ENCODE results near the gene SYNGAP1. TPM values are rescaled to one million over a fixed set of nuclear protein-coding genes. Genes with fewer than 3 reads are reported as not detected.

Gene SYNGAP1
- total and polyA plus RNA-seq, 5 donors from 2014 or later: 0.48 to 81.4 (median 0.64) TPM

DNA sequence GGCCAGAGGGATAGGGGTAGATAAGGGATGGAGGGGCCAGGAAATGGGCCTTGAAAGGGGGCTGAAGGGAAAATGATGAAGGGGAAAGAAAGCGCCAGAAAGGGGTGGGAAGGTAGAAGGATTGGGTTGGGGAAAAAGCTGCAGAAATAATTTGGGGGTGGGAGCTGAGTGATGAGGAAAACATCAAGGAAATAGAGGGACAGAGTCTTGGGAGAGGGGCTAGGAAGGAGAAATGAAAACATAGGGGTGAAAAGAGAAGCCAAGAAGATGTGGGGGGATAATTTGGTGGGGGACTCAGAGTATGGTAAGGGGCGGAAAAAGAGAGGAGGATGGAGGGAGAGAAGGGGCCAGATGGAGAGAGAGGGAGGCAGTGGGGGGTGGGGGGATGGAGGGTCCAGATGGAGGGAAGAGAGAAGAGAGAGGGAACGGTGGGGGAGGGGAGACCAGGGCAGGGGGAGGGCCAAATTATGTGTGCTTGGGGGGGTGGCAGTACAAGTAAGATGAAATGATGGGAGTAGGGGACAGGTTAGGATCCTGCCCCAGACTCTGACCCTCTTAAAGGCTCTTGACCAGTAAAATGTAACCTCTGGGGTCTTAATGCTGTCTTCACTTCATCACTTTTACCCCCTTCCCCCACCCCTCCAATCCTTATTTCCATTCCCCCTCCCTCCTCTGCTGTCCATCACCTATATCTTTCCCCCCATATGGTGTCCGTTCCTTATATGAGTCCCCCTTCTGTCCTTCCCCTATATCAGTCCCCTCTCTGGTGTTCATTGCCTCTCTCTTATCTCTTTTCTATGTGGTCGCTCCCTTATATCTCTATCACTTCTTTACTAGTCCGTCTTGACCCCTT, 852 bp downstream of the SYNGAP1 start:
- Mint-ChIP-seq H3K9me3 (peaks cover 0 to 3% (median 0%) of the 10 kb centered on the region in 7 donors), H3K27me3 (peaks cover 14% of the 10 kb centered on the region), H3K4me1 (peaks cover 17 to 82% (median 50%) of the 10 kb centered on the region in 4 donors), H3K36me3 (peaks cover 4% of the 10 kb centered on the region), H3K4me3 (peak overlapping the region in 3 of 4 donors; percentile 13 to 88 (median 76)), H3K27ac (peak overlapping the region in 2 of 3 donors; percentile 7 to 72)
- no peak for DNase-seq
- Histone ChIP-seq H3K9me3 (ENCODE audit: control insufficient read depth in 2 of 2, low read length in 2 of 2) (no peaks in the 10 kb centered on the region), H3K27me3 (ENCODE audit: control insufficient read depth, insufficient read depth, low read length) (no peaks in the 10 kb centered on the region), H3K27ac (ENCODE audit: insufficient read depth, low read length, poor library complexity, severe bottlenecking) (no peak overlapping the region), H3K4me1 (ENCODE audit: control insufficient read depth, insufficient read depth, low read length, poor library complexity, severe bottlenecking) (peaks cover 59% of the 10 kb centered on the region), H3K4me3 (ENCODE audit: low read depth, low read length) (no peak overlapping the region), H3K36me3 (ENCODE audit: control insufficient read depth, insufficient read depth, low read length) (peaks cover 9% of the 10 kb centered on the region)
- ATAC-seq (ENCODE audit: low read depth in 2 of 2): no peak

DNA sequence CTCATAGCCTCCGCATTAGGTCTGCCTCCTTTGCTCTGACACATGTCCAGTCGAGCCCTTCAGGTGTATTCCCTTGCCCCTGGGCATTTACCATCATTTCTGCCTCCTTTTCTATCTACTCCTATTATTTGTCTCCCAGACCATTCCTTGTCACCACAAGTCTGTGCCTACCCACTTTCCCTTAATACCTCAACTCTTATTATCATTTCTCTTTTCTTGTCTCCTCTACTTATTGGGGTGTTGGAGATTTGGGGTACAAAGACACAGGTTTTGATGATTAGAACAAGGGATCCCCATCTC, 1.4 kb downstream of the SYNGAP1 start:
- no peaks in the 10 kb centered on the region for H3K9me3 ChIP-seq (ENCODE audit: control insufficient read depth in 2 of 2, low read length in 2 of 2)
- H3K36me3 ChIP-seq (ENCODE audit: control insufficient read depth, insufficient read depth, low read length): peaks cover 5% of the 10 kb centered on the region
- Mint-ChIP-seq H3K9me3 (peaks cover 0 to 3% (median 0%) of the 10 kb centered on the region in 7 donors), H3K4me3 (peak overlapping the region in 3 of 4 donors; percentile 13 to 88 (median 76)), H3K27ac (peak overlapping the region in 2 of 3 donors; percentile 7 to 22), H3K27me3 (peaks cover 14% of the 10 kb centered on the region), H3K4me1 (peaks cover 14 to 80% (median 49%) of the 10 kb centered on the region in 4 donors), H3K36me3 (peaks cover 3% of the 10 kb centered on the region)
- H3K27ac ChIP-seq (ENCODE audit: insufficient read depth, low read length, poor library complexity, severe bottlenecking): no peak overlapping the region
- DNase-seq (no peak), ATAC-seq (ENCODE audit: low read depth in 2 of 2) (no peak)
- H3K4me3 ChIP-seq (ENCODE audit: low read depth, low read length): no peak overlapping the region
- H3K4me1 ChIP-seq (ENCODE audit: control insufficient read depth, insufficient read depth, low read length, poor library complexity, severe bottlenecking): peaks cover 59% of the 10 kb centered on the region
- no peaks in the 10 kb centered on the region for H3K27me3 ChIP-seq (ENCODE audit: control insufficient read depth, insufficient read depth, low read length)

DNA sequence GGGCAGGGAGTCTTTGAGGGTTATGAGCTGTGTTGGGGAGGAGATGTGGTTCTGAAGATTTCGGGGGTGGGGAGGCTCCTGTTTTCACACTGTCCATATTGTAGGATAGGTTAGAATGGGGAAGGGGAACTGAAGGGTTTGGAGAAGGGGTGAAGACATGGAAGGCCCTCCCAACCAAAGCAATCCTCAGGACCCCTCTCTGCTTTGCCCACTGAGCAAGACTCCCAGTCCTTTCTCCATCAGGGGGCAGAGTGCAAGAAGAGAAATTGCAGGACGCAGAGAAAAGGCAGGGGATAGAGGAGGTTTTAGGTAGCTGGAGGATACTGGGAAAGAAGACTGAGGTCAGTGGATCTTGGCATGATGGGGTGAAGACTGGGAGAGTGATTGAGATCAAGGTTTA, 3.9 kb downstream of the SYNGAP1 start:
- no peak overlapping the region for H3K27ac ChIP-seq (ENCODE audit: insufficient read depth, low read length, poor library complexity, severe bottlenecking)
- no peak for ATAC-seq (ENCODE audit: low read depth in 2 of 2)
- H3K9me3 ChIP-seq (ENCODE audit: control insufficient read depth in 2 of 2, low read length in 2 of 2): no peaks in the 10 kb centered on the region
- H3K36me3 Mint-ChIP-seq: peaks cover 3% of the 10 kb centered on the region
- H3K27ac Mint-ChIP-seq: peak overlapping the region in 2 of 3 donors; percentile 28 to 67
- peaks cover 3 to 77% (median 46%) of the 10 kb centered on the region in 4 donors for H3K4me1 Mint-ChIP-seq
- DNase-seq: no peak
- peaks cover 0 to 3% (median 0%) of the 10 kb centered on the region in 7 donors for H3K9me3 Mint-ChIP-seq
- H3K4me3 ChIP-seq (ENCODE audit: low read depth, low read length): no peak overlapping the region
- no peaks in the 10 kb centered on the region for H3K27me3 ChIP-seq (ENCODE audit: control insufficient read depth, insufficient read depth, low read length)
- peaks cover 14% of the 10 kb centered on the region for H3K27me3 Mint-ChIP-seq
- no peaks in the 10 kb centered on the region for H3K36me3 ChIP-seq (ENCODE audit: control insufficient read depth, insufficient read depth, low read length)
- H3K4me3 Mint-ChIP-seq: peak overlapping the region; percentile 79 to 98 (median 92)
- peaks cover 57% of the 10 kb centered on the region for H3K4me1 ChIP-seq (ENCODE audit: control insufficient read depth, insufficient read depth, low read length, poor library complexity, severe bottlenecking)

DNA sequence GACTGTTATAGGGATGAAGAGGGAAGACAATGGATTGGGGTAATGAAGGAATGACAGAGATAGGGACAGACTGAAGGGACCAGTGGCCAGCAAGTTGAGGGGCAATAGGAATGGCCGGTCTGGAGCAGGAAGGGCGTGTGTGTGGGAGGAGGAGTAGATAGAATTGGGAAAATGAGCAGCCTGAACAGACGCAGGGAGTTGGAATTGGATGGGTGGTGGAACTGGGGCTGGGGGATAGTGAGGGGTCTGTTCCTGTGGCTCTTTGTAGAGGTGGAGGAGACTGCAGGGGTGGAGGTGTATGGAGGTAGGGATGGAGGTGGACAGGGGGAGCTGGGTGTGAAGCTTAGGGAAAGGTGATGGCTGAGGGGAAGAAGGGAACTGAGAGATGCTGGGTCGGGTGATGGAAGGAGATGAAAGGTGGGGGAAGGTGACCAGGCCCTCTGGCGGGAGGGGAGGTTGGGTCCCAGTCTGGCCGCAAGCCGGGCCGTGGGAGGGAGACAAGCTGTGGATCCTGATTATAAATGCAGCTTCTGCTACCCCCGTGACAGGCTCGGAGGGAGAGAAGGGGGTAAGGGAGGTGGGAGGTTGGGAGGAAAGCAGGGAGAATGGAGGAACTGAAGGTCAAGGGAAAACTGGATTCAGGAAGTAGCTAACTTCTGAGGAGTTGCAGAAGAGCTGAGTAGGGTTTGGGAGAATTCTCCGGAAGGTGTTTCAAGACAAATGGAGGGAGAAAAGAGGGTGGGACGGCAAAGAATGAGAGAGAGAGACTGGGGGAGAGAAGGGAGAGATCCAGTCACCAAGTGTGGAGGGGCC, 5.2 kb downstream of the SYNGAP1 start:
- Histone ChIP-seq H3K4me1 (ENCODE audit: control insufficient read depth, insufficient read depth, low read length, poor library complexity, severe bottlenecking) (peaks cover 59% of the 10 kb centered on the region), H3K36me3 (ENCODE audit: control insufficient read depth, insufficient read depth, low read length) (no peaks in the 10 kb centered on the region), H3K4me3 (ENCODE audit: low read depth, low read length) (peak overlapping the region; percentile 81), H3K27ac (ENCODE audit: insufficient read depth, low read length, poor library complexity, severe bottlenecking) (peak overlapping the region; percentile 90), H3K27me3 (ENCODE audit: control insufficient read depth, insufficient read depth, low read length) (no peaks in the 10 kb centered on the region), H3K9me3 (ENCODE audit: control insufficient read depth in 2 of 2, low read length in 2 of 2) (no peaks in the 10 kb centered on the region)
- no peak for ATAC-seq (ENCODE audit: low read depth in 2 of 2)
- Mint-ChIP-seq H3K27me3 (peaks cover 16% of the 10 kb centered on the region), H3K36me3 (peaks cover 3% of the 10 kb centered on the region), H3K4me1 (peaks cover 10 to 78% (median 51%) of the 10 kb centered on the region in 4 donors), H3K9me3 (peaks cover 0 to 3% (median 0%) of the 10 kb centered on the region in 7 donors), H3K27ac (peak overlapping the region; percentile 95 to 100 (median 96)), H3K4me3 (peak overlapping the region; percentile 87 to 98 (median 96))
- DNase-seq: no peak

DNA sequence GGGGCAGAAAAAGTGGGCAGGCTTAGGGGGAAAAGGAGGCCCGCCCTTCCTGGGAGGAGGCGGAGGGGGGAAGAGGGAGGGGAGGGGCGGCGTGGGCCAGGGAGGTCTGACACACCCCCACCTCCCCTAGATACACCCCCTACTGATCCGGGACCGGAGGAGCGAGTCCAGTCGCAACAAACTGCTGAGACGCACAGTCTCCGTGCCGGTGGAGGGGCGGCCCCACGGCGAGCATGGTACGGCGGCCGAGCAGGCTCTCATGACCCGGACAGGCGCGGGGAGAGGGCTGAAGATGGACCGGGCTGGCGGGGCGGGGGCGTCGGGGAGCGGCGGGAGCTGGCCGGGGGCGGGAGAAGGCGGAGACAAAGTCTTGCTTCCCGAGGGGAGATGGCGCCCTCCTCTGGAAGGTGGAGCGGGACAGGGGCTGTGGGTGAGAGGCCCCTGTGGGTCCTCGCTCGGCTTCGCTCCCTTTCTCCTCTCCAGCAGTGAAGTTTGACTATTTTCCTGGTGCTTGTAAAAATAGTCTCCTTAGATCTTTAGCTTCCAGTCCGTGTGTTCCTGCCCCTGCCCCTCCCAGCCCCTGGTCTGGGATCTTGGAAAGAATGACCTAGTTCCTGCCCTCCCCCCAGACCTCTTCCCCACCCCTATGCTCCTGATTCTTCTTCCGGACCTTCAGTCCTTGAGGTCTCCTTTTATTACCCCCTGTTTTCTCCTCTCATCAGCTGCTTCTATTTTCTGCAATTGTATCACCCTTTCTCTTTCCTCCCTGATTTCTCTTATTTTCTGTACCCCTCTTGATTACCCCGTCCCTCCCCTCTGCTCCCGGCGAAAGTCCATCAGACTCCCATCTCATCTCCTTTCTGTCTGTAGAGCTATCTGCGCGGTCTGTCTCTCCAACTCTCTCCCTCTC, 6.1 kb downstream of the SYNGAP1 start:
- peaks cover 3% of the 10 kb centered on the region for H3K36me3 Mint-ChIP-seq
- H3K4me1 ChIP-seq (ENCODE audit: control insufficient read depth, insufficient read depth, low read length, poor library complexity, severe bottlenecking): peaks cover 60% of the 10 kb centered on the region

DNA sequence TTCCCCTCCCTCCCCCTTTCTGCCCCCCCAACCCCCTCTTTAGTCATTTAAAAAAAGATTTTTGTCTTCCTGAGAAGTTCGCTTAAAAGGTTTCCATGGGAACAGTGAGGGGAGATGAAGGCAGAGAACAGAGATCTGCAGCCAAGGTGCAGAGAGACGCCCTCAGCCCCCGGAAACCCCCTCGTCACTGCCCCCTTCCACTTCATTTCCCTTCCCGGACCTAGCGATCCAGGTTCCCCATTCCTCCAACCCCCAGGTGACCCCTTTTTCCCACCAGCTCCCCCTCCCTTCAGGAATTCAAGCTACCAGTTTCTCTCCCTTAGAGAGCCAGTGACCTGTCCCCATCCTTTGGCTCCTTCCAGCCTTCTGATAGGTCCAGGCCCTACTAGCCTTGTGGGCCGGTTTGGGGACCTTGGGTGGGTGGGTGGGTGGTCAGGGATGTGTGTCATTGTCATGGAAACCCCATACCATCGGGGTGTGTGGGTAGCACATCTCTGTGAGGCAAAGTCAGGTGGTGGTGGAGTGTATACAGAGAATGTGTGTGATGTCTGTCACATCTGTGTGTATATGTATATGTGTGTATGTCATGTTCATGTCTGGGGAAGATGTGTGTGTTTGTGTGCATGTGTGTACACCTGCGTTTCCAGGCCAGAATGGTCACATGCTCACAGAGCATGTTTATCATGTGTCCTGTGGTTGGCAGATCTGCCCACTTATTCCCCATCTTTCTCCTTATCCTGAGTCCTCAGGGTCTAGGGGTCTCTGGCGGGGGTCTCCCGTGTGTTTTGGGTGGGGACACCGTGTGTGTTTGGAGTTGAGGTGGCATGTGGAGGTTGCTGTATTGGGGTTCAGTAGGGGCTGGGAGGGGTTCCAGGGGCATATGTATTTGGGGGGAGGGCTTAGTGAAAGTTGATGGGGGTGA, 7.0 kb downstream of the SYNGAP1 start:
- peak; percentile 45 to 55 (median 46) for DNase-seq
- H3K27ac ChIP-seq (ENCODE audit: insufficient read depth, low read length, poor library complexity, severe bottlenecking): peak overlapping the region; percentile 90
- H3K36me3 ChIP-seq (ENCODE audit: control insufficient read depth, insufficient read depth, low read length): no peaks in the 10 kb centered on the region
- H3K27me3 Mint-ChIP-seq: peaks cover 11% of the 10 kb centered on the region
- peaks cover 3% of the 10 kb centered on the region for H3K36me3 Mint-ChIP-seq
- H3K4me1 ChIP-seq (ENCODE audit: control insufficient read depth, insufficient read depth, low read length, poor library complexity, severe bottlenecking): peaks cover 67% of the 10 kb centered on the region
- H3K27ac Mint-ChIP-seq: peak overlapping the region; percentile 96 to 100 (median 96)
- peak overlapping the region; percentile 87 to 98 (median 96) for H3K4me3 Mint-ChIP-seq
- no peak for ATAC-seq (ENCODE audit: low read depth in 2 of 2)
- H3K4me3 ChIP-seq (ENCODE audit: low read depth, low read length): peak overlapping the region; percentile 85
- H3K27me3 ChIP-seq (ENCODE audit: control insufficient read depth, insufficient read depth, low read length): no peaks in the 10 kb centered on the region
- H3K9me3 ChIP-seq (ENCODE audit: control insufficient read depth in 2 of 2, low read length in 2 of 2): no peaks in the 10 kb centered on the region
- H3K9me3 Mint-ChIP-seq: peaks cover 0 to 1% (median 0%) of the 10 kb centered on the region in 7 donors
- H3K4me1 Mint-ChIP-seq: peaks cover 14 to 79% (median 54%) of the 10 kb centered on the region in 4 donors

More for the DNA sequence above, 6.1 kb downstream of the SYNGAP1 start:
- Mint-ChIP-seq H3K27me3 (peaks cover 16% of the 10 kb centered on the region), H3K4me3 (peak overlapping the region; percentile 87 to 98 (median 96)), H3K9me3 (peaks cover 0 to 3% (median 0%) of the 10 kb centered on the region in 7 donors), H3K27ac (peak overlapping the region; percentile 95 to 100 (median 96)), H3K4me1 (peaks cover 17 to 83% (median 59%) of the 10 kb centered on the region in 4 donors)
- ATAC-seq (ENCODE audit: low read depth in 2 of 2) (peak; percentile 54 to 59), DNase-seq (peak; percentile 73 to 89 (median 79))
- H3K4me3 ChIP-seq (ENCODE audit: low read depth, low read length): peak overlapping the region; percentile 85
- H3K27ac ChIP-seq (ENCODE audit: insufficient read depth, low read length, poor library complexity, severe bottlenecking): peak overlapping the region; percentile 90
- no peaks in the 10 kb centered on the region for H3K27me3 ChIP-seq (ENCODE audit: control insufficient read depth, insufficient read depth, low read length)
- no peaks in the 10 kb centered on the region for H3K9me3 ChIP-seq (ENCODE audit: control insufficient read depth in 2 of 2, low read length in 2 of 2)
- H3K36me3 ChIP-seq (ENCODE audit: control insufficient read depth, insufficient read depth, low read length): no peaks in the 10 kb centered on the region
